Liver (tissue), 9 donors: ENCODE measurements around the gene AGT. TPM values are rescaled to one million over a fixed set of nuclear protein-coding genes. Genes with fewer than 3 reads are reported as not detected.

Source experiments
- DNase-seq: peaks from one replicate; pipeline ENCODE4 v3.0.0-alpha.2; 2017; ENCODE audit warnings: low spot score
- H3K27ac ChIP-seq, 2 donors: one replicate each; pipeline ENCODE4 v1.7.0; 2013; ENCODE audit warnings: inconsistent platforms in 2 of 2, low read length in 2 of 2, control low read depth in 1 of 2, low read depth in 1 of 2, mild to moderate bottlenecking in 1 of 2
- H3K27me3 ChIP-seq, 4 donors: one replicate each; pipeline versions ENCODE4 v1.6.1 to v1.7.0; 2013; ENCODE audit warnings: low read length in 3 of 4, inconsistent platforms in 1 of 4, mild to moderate bottlenecking in 1 of 4, moderate library complexity in 1 of 4; ENCODE audit not compliant: control insufficient read depth in 4 of 4, insufficient read depth in 4 of 4
- H3K36me3 ChIP-seq, 4 donors: one replicate each; pipeline versions ENCODE4 v1.6.1 to v1.7.0; 2013; ENCODE audit warnings: low read length in 3 of 4, mild to moderate bottlenecking in 3 of 4, low read depth in 1 of 4, moderate library complexity in 1 of 4; ENCODE audit not compliant: control insufficient read depth in 4 of 4, insufficient read depth in 3 of 4
- H3K4me1 ChIP-seq, 4 donors: one replicate each; pipeline versions ENCODE4 v1.6.1 to v1.7.0; 2013; ENCODE audit warnings: low read length in 3 of 4, mild to moderate bottlenecking in 3 of 4, moderate library complexity in 1 of 4; ENCODE audit not compliant: control insufficient read depth in 4 of 4, insufficient read depth in 4 of 4
- H3K4me3 ChIP-seq, 3 donors: one replicate each; pipeline versions ENCODE4 v1.6.1 to v1.7.0; 2013; ENCODE audit warnings: low read length in 3 of 3, control low read depth in 1 of 3, low read depth in 1 of 3, mild to moderate bottlenecking in 1 of 3
- H3K9ac ChIP-seq, 2 donors: one replicate each; pipeline ENCODE4 v1.7.0; 2013; ENCODE audit warnings: low read length in 2 of 2, mild to moderate bottlenecking in 2 of 2, moderate library complexity in 2 of 2, control low read depth in 1 of 2, low read depth in 1 of 2
- H3K9me3 ChIP-seq, 4 donors: one replicate each; pipeline versions ENCODE4 v1.6.1 to v1.7.0; 2013; ENCODE audit warnings: low read length in 3 of 4; ENCODE audit not compliant: control insufficient read depth in 4 of 4
- ATF3 ChIP-seq: IDR thresholded peaks from 2 replicates; pipeline ENCODE4 v1.6.1; 2016; ENCODE audit warnings: antibody characterized with exemption
- CTCF ChIP-seq: fragments of 150-350 bp; IDR thresholded peaks from 2 replicates; pipeline ENCODE4 v1.5.1; 2017; ENCODE audit warnings: improper control_type of control experiment, low read depth, low read length; ENCODE audit not compliant: missing input control
- EGR1 ChIP-seq, 2 donors: IDR thresholded peaks; 2 replicates each; pipeline ENCODE4 v1.6.1; 2016 to 2018; ENCODE audit warnings: antibody characterized with exemption in 2 of 2, low read depth in 2 of 2
- FOXA1 ChIP-seq: IDR thresholded peaks from 2 replicates; pipeline ENCODE4 v1.6.1; 2016; ENCODE audit warnings: antibody characterized with exemption
- FOXA2 ChIP-seq: IDR thresholded peaks from 2 replicates; pipeline ENCODE4 v1.6.1; 2016; ENCODE audit warnings: antibody characterized with exemption
- GABPA ChIP-seq, 2 donors: IDR thresholded peaks in 1 of 2; conservative IDR thresholded peaks in 1 of 2; 2 replicates each; pipeline ENCODE4 v1.6.1; 2016; ENCODE audit warnings: antibody characterized with exemption in 2 of 2, mild to moderate bottlenecking in 1 of 2, moderate library complexity in 1 of 2
- HNF4A ChIP-seq, 2 donors: conservative IDR thresholded peaks; 2 replicates each; pipeline ENCODE4 v1.6.1; 2016; ENCODE audit warnings: antibody characterized with exemption in 2 of 2, mild to moderate bottlenecking in 2 of 2
- HNF4G ChIP-seq: IDR thresholded peaks from 2 replicates; pipeline ENCODE4 v1.6.1; 2016; ENCODE audit warnings: antibody characterized with exemption
- MAX ChIP-seq: IDR thresholded peaks from 2 replicates; pipeline ENCODE4 v1.6.1; 2016; ENCODE audit warnings: antibody characterized with exemption
- NR2F2 ChIP-seq: IDR thresholded peaks from 2 replicates; pipeline ENCODE4 v1.6.1; 2016; ENCODE audit warnings: antibody characterized with exemption
- RAD21 ChIP-seq, 2 donors: IDR thresholded peaks; 2 replicates each; pipeline ENCODE4 v1.6.1; 2016; ENCODE audit warnings: antibody characterized with exemption in 2 of 2, mild to moderate bottlenecking in 2 of 2
- REST ChIP-seq: IDR thresholded peaks from 2 replicates; pipeline ENCODE4 v1.6.1; 2016; ENCODE audit warnings: antibody characterized with exemption, mild to moderate bottlenecking
- RXRA ChIP-seq, 2 donors: IDR thresholded peaks; 2 replicates each; pipeline ENCODE4 v1.6.1; 2017 to 2018; ENCODE audit warnings: antibody characterized with exemption in 2 of 2, mild to moderate bottlenecking in 1 of 2
- SP1 ChIP-seq: IDR thresholded peaks from 2 replicates; pipeline ENCODE4 v1.6.1; 2018; ENCODE audit warnings: antibody characterized with exemption, mild to moderate bottlenecking
- TAF1 ChIP-seq: conservative IDR thresholded peaks from 2 replicates; pipeline ENCODE4 v1.6.1; 2016; ENCODE audit warnings: antibody characterized with exemption, mild to moderate bottlenecking
- YY1 ChIP-seq: IDR thresholded peaks from 2 replicates; pipeline ENCODE4 v1.6.1; 2016; ENCODE audit warnings: antibody characterized with exemption, mild to moderate bottlenecking
- ZBTB33 ChIP-seq: IDR thresholded peaks from 2 replicates; pipeline ENCODE4 v1.6.1; 2016; ENCODE audit warnings: antibody characterized with exemption
- WGBS: extraction: QIAGEN DNeasy Blood & Tissue Kit; methylation state at CpG from one replicate; pipeline ENCODE4 v1.1.7; 2013; 5-methylcytosine and 5-hydroxymethylcytosine counted together
- polyA plus RNA-seq, 2 donors: library from polyadenylated mRNA; stranded (reverse) in 1 of 2; unstranded in 1 of 2; fragments of 200-250 nt in 1 of 2; fragments of >200 nt in 1 of 2; fragmentation: Nextera tagmentation in 1 of 2; extraction: Ambion mirVana in 1 of 2; gene quantifications; one replicate each; pipeline versions ENCODE4 v1.2.1 to v1.2.3, GENCODE V29; 2013 to 2015
- total RNA-seq, 2 donors: library from RNA; depleted of rRNA; stranded (reverse); fragments of >200 nt; gene quantifications; one replicate each; pipeline ENCODE4 v1.2.3, GENCODE V29; 2014
- donor health status: healthy.
- donor health status: healthy.
- donor health status: healthy.
- donor health status: healthy.
- donor health status: healthy.

Gene AGT
- total and polyA plus RNA-seq, 4 donors = 1,430 to 5,119 (median 2,089) TPM

GRCh38 chr1:230679825-230680224, 34.1 kb downstream of the AGT start:
- Histone ChIP-seq H3K27ac (no peak overlapping the region), H3K9me3 (no peaks in the 10 kb centered on the region), H3K4me1 (peaks cover 13 to 30% (median 25%) of the 10 kb centered on the region in 4 donors), H3K36me3 (peaks cover 1 to 28% (median 11%) of the 10 kb centered on the region in 4 donors), H3K27me3 (no peaks in the 10 kb centered on the region), H3K4me3 (no peak overlapping the region), H3K9ac (no peak overlapping the region)
- 90% methylated on average over 2 of the region's 2 CpGs for WGBS
- no peak for DNase-seq
- TF ChIP-seq REST (no peak), RXRA (IDR thresholded peaks at IDR 0.05) (no peak), RAD21 (IDR thresholded peaks at IDR 0.05) (no peak), TAF1 (no peak), FOXA2 (no peak), CTCF (no peak), YY1 (no peak), MAX (no peak), FOXA1 (no peak), GABPA (IDR thresholded peaks at IDR 0.05 in 1 of 2, conservative IDR thresholded peaks at IDR 0.05 in 1 of 2) (no peak), ATF3 (no peak), SP1 (no peak), EGR1 (IDR thresholded peaks at IDR 0.05; ENCODE audit: low read depth in 2 of 2) (no peak), NR2F2 (no peak), ZBTB33 (no peak), HNF4G (no peak), HNF4A (conservative IDR thresholded peaks at IDR 0.05) (no peak)

GRCh38 chr1:230679192-230679591, 34.7 kb downstream of the AGT start:
- Histone ChIP-seq H3K9ac (no peak overlapping the region), H3K9me3 (no peaks in the 10 kb centered on the region), H3K27ac (no peak overlapping the region), H3K4me3 (no peak overlapping the region), H3K4me1 (peaks cover 12 to 27% (median 24%) of the 10 kb centered on the region in 4 donors), H3K36me3 (peaks cover 1 to 28% (median 13%) of the 10 kb centered on the region in 4 donors), H3K27me3 (no peaks in the 10 kb centered on the region)
- 86% methylated on average over 3 of the region's 3 CpGs for WGBS
- TF ChIP-seq TAF1 (no peak), RXRA (IDR thresholded peaks at IDR 0.05) (no peak), CTCF (no peak), SP1 (no peak), YY1 (no peak), HNF4A (conservative IDR thresholded peaks at IDR 0.05) (no peak), HNF4G (no peak), GABPA (IDR thresholded peaks at IDR 0.05 in 1 of 2, conservative IDR thresholded peaks at IDR 0.05 in 1 of 2) (no peak), NR2F2 (no peak), ATF3 (no peak), FOXA1 (no peak), FOXA2 (no peak), RAD21 (IDR thresholded peaks at IDR 0.05) (no peak)
- DNase-seq = no peak
